Panc1 (cell line): Measurements from ENCODE around the gene SLC8A1.

Experiments used
- CTCF ChIP-seq: fragments of 450-650 bp; IDR thresholded peaks from 2 replicates; pipeline ENCODE4 v1.5.1; 2017; ENCODE audit warnings: mild to moderate bottlenecking
- POLR2AphosphoS5 ChIP-seq: IDR thresholded peaks from 2 replicates; pipeline ENCODE4 v1.6.1; 2012; ENCODE audit warnings: mild to moderate bottlenecking, low read depth, low read length, moderate library complexity
- TCF7L2 ChIP-seq: IDR thresholded peaks from 2 replicates; pipeline ENCODE4 v1.6.1; 2011; ENCODE audit warnings: mild to moderate bottlenecking, low read depth, low read length, inconsistent platforms

DNA sequence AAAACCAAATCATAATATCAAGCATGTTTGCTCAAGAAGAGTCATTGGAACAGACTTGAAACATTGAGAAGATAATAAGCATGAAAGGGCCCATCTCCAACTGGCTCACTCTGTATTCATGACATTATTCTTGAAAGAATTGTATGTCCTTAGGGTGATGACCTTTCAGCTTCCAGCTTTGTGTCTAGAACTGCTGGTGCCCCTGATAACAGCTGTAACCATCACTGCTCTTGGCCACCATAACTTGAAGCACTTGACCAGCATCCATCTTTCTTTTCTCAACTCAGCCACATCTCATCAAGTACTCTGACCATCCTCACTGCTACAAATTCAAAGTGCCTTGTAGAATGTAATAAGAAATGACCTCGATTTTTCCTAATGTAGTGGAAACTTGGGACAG, 289.9 kb downstream of the SLC8A1 start:
- no peak for TF ChIP-seq CTCF
- no peak for TF ChIP-seq POLR2AphosphoS5
- TF ChIP-seq TCF7L2 = no peak
